OCI-LY7 (cell line): ENCODE results near the gene KRTAP13-3.

Experiments used
- EZH2phosphoT487 ChIP-seq: fragments of 200-600 bp; sonication (generic); IDR thresholded peaks from 2 replicates; pipeline ENCODE4 v1.6.1; 2018; ENCODE audit warnings: low read depth, borderline replicate concordance, mild to moderate bottlenecking, mixed run types, antibody characterized with exemption, low read length, moderate library complexity, mixed read lengths
- TF ChIP-seq, protein P1 (sequence below): fragments of 200-600 bp; sonication (generic); conservative IDR thresholded peaks from 2 replicates; pipeline ENCODE4 v1.5.1; 2014; ENCODE audit warnings: mild to moderate bottlenecking, antibody characterized with exemption, low read length, moderate library complexity, mixed read lengths

DNA sequence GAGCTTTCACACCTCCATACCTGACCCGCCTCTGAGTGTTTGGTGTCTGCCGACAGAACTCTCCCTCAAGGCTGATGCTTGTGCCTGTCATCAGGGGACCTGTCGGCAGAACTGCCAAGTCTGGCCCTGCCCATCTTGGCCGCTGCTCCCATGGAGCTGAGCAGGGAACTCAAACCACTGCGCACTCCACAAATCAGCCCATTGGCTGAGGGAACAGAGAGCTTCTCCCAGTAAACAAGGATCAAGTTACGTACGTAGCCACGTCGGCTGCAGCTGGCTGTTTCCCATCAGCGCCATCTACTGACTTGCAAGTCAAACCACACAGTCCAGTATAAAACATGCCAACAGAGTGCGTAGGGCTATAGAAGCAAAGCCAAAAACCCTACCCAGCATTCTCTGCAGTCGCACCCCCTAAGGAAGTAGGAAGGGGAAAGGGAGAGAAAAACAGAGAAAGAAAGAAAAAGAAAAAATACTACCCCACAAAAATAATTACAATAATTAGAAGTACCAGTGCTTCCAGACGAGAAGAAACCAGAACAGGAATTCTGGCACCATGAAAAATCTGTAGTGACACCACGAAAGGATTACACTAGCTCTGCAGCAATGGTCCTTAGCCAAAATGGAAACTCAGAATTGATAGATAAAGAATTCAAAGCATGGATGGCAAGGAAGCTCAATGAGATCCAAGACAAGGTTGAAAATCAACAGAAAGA lies 16.8 kb downstream of the KRTAP13-3 start:
- TF ChIP-seq, protein P1, sequence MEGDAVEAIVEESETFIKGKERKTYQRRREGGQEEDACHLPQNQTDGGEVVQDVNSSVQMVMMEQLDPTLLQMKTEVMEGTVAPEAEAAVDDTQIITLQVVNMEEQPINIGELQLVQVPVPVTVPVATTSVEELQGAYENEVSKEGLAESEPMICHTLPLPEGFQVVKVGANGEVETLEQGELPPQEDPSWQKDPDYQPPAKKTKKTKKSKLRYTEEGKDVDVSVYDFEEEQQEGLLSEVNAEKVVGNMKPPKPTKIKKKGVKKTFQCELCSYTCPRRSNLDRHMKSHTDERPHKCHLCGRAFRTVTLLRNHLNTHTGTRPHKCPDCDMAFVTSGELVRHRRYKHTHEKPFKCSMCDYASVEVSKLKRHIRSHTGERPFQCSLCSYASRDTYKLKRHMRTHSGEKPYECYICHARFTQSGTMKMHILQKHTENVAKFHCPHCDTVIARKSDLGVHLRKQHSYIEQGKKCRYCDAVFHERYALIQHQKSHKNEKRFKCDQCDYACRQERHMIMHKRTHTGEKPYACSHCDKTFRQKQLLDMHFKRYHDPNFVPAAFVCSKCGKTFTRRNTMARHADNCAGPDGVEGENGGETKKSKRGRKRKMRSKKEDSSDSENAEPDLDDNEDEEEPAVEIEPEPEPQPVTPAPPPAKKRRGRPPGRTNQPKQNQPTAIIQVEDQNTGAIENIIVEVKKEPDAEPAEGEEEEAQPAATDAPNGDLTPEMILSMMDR, result peak; percentile 55
- TF ChIP-seq EZH2phosphoT487, result no peak
